Activated CD8-positive, alpha-beta T cell treated with anti-CD3 and anti-CD28 coated beads, Interleukin-2, amount 10 ng/mL, durations not matched to agents 7 days and 5 days (primary cell): ENCODE data around the gene AQP12A. TPM values are rescaled to one million over a fixed set of nuclear protein-coding genes. Genes with fewer than 3 reads are reported as not detected.

Experiments used
- ATAC-seq: fragments of 150-1000 bp; cut with Tn5 transposase; one replicate; pipeline ENCODE4 v1.10.0; 2021; ENCODE audit warnings: moderate library complexity
- CTCF ChIA-PET: fragments of 350-600 bp; sonication (Branson Sonifier 250); formaldehyde crosslinking; loops from one replicate; lab custom pipeline; 2021; ENCODE audit warnings: antibody characterized with exemption; lab: Charles Lee
- POLR2A ChIA-PET: fragments of 350-600 bp; sonication (Branson Sonifier 250); formaldehyde crosslinking; loops from one replicate; lab custom pipeline; 2021; ENCODE audit warnings: antibody characterized with exemption; lab: Charles Lee
- DNase-seq: peaks from one replicate; pipeline ENCODE4 v3.0.0-alpha.2; 2020
- H3K27ac Mint-ChIP-seq: one replicate; pipeline ENCODE4 v1.8.0; 2021; ENCODE audit warnings: mild to moderate bottlenecking, mixed read lengths
- H3K27me3 Mint-ChIP-seq: one replicate; pipeline ENCODE4 v1.8.0; 2021; ENCODE audit warnings: low read depth, mixed read lengths
- H3K36me3 Mint-ChIP-seq: one replicate; pipeline ENCODE4 v1.8.0; 2021; ENCODE audit warnings: low read depth, mixed read lengths
- H3K4me1 Mint-ChIP-seq: one replicate; pipeline ENCODE4 v1.8.0; 2021; ENCODE audit warnings: low read depth, mixed read lengths
- H3K4me3 Mint-ChIP-seq: one replicate; pipeline ENCODE4 v1.8.0; 2021; ENCODE audit warnings: mild to moderate bottlenecking, mixed read lengths
- H3K9me3 Mint-ChIP-seq: one replicate; pipeline ENCODE4 v1.8.0; 2022; ENCODE audit warnings: mixed read lengths; ENCODE audit not compliant: insufficient read depth
- total RNA-seq, 2 experiments: library from RNA; stranded (reverse); gene quantifications; one replicate each; pipeline ENCODE4 v1.2.3, GENCODE V29; 2021

AQP12A gene
- total RNA-seq, 2 experiments from 2014 or later = not detected

DNA sequence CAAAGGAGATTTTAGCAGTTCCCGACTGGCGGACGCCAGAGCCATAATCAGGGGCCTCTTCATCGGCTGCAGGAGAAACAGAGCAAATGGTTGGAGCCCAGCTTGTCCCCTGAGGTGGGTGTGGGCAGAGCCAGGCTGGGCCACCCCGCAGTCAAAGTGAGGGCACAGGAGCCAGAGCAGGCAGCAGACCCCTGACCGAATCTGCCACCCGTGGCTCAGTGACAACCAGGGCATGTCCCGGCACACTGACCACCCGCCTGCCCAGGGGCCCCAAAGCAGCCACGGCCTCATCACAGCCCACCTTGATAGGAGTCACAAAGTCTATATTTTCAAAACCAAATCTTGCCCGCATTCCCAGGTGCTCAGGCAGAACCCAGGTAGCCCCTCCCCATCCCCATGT is 55.6 kb downstream of the AQP12A start:
- H3K27me3 Mint-ChIP-seq = no peaks in the 10 kb centered on the region
- H3K4me1 Mint-ChIP-seq = no peaks in the 10 kb centered on the region
- no peaks in the 10 kb centered on the region for H3K9me3 Mint-ChIP-seq
- H3K27ac Mint-ChIP-seq = no peak overlapping the region
- H3K36me3 Mint-ChIP-seq = no peaks in the 10 kb centered on the region
- H3K4me3 Mint-ChIP-seq = no peak overlapping the region
- DNase-seq (no peak), ATAC-seq (no peak)
- POLR2A ChIA-PET = no interaction called here
- CTCF ChIA-PET = no interaction called here

Other genes with a start within 250 kb of the AQP12A start
- gene ANKMY1, start 133.9 kb upstream of the AQP12A start, total RNA-seq = 10 to 100 TPM; 27.9 to 33.3 TPM
- 1 to 10 TPM; 6.8 to 8.1 TPM for gene DUSP28, start 131.5 kb upstream of the AQP12A start, total RNA-seq
- gene RNPEPL1, start 123.4 kb upstream of the AQP12A start, total RNA-seq = 100 to 1,000 TPM; 110 to 113 TPM
- 10 to 100 TPM; 53.0 to 61.2 TPM for gene CAPN10, start 105.1 kb upstream of the AQP12A start, total RNA-seq
- 10 to 100 TPM; 21.6 to 23.8 TPM for gene GPR35, start 66.4 kb upstream of the AQP12A start, total RNA-seq
- gene AQP12B, start 9.0 kb upstream of the AQP12A start, total RNA-seq = not detected
- gene KIF1A, start 128.4 kb downstream of the AQP12A start, total RNA-seq = 1 to 10 TPM in 1 of 2 experiments, under 1 TPM in 1; 0.81 to 1.5 TPM
- not detected for gene AGXT, start 177.0 kb downstream of the AQP12A start, total RNA-seq
- gene MAB21L4, start 204.3 kb downstream of the AQP12A start, total RNA-seq = not detected
- not detected for gene CROCC2, start 214.5 kb downstream of the AQP12A start, total RNA-seq